Endometrium (tissue), 2 donors: Measurements from ENCODE around the gene CSF2.

Experiments used
- FAIRE-seq: peaks from 2 replicates; lab custom pipeline; 2012; peaks lifted over from hg19 to GRCh38; lab: Jason Lieb, UNC
- donor health status: control.
- donor health status: control.

CSF2 gene

DNA sequence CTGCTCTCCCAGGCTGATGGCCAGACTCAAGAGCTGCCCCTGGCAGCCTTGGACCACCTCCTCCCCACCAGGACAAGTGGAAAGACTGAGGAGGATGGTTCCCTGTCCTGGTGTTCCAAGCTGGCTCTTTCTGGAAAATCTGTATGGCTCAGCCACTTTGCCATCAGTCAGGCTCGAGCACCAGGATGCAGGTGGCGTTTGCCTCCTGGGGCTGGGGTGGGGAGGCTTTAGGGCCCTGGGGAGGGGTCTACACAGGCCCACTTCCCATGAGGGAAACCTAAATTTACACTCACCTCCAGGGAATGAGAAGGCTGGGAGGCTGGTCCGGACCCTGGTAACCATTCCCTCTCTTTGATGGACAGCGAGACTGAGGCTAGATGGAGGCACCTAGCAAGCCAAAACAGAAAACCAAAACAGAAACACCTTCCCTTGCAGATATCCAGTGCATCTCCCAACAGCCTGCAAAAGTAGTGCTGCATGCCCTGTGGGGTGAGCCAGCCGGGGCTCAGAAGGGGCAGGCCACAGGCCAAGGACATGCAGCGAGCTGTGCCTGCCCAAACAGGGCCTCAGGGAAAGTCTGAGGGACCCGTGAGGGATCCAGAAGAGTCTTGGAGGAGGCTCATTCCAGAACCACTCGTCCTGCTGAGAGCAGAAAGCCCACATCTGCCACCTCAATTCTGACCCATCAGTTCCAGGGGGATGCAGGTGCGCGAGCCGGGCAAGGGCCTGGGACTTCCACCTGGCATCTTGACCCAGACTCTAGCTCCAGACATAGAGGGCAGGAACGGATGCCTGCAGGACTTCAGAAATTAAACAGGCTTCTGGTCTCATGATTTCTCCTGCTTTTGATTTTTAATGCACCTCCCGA is 5.4 kb upstream of the CSF2 start:
- no peak for FAIRE-seq

GRCh38 chr5:132069561-132069960 is 4.0 kb upstream of the CSF2 start:
- FAIRE-seq, result no peak

- no peak for FAIRE-seq
These were observed 3.6 kb upstream of the CSF2 start for GRCh38 chr5:132069994-132070393.

- no peak for FAIRE-seq
These were observed 2.9 kb upstream of the CSF2 start for GRCh38 chr5:132070460-132071337.

- no peak for FAIRE-seq
These were observed 2.3 kb upstream of the CSF2 start for GRCh38 chr5:132071338-132071707.

DNA sequence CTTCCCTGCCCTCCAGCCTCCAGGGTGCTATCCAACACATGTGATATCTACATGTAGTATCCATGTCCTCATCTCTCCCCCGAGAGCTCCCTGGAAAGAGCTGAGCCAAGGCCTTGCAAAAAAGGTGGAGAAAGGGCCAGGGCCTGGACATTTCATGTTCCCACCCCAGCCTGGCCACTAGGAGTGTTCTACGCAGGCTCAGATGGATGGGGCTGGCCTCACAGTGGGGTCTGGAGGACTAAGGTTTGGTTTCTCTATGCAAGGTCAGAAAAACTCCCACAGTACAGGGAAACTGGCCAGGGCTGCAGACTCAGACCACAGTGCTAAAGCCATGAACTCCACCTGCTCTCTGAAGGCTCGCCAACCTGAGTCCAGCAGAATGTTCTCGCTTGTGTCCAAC is 1.5 kb upstream of the CSF2 start:
- no peak for FAIRE-seq

GRCh38 chr5:132072528-132072927 is 1.1 kb upstream of the CSF2 start:
- no peak for FAIRE-seq

DNA sequence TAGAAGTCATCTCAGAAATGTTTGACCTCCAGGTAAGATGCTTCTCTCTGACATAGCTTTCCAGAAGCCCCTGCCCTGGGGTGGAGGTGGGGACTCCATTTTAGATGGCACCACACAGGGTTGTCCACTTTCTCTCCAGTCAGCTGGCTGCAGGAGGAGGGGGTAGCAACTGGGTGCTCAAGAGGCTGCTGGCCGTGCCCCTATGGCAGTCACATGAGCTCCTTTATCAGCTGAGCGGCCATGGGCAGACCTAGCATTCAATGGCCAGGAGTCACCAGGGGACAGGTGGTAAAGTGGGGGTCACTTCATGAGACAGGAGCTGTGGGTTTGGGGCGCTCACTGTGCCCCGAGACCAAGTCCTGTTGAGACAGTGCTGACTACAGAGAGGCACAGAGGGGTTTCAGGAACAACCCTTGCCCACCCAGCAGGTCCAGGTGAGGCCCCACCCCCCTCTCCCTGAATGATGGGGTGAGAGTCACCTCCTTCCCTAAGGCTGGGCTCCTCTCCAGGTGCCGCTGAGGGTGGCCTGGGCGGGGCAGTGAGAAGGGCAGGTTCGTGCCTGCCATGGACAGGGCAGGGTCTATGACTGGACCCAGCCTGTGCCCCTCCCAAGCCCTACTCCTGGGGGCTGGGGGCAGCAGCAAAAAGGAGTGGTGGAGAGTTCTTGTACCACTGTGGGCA is 642 bp downstream of the CSF2 start:
- FAIRE-seq, result no peak

DNA sequence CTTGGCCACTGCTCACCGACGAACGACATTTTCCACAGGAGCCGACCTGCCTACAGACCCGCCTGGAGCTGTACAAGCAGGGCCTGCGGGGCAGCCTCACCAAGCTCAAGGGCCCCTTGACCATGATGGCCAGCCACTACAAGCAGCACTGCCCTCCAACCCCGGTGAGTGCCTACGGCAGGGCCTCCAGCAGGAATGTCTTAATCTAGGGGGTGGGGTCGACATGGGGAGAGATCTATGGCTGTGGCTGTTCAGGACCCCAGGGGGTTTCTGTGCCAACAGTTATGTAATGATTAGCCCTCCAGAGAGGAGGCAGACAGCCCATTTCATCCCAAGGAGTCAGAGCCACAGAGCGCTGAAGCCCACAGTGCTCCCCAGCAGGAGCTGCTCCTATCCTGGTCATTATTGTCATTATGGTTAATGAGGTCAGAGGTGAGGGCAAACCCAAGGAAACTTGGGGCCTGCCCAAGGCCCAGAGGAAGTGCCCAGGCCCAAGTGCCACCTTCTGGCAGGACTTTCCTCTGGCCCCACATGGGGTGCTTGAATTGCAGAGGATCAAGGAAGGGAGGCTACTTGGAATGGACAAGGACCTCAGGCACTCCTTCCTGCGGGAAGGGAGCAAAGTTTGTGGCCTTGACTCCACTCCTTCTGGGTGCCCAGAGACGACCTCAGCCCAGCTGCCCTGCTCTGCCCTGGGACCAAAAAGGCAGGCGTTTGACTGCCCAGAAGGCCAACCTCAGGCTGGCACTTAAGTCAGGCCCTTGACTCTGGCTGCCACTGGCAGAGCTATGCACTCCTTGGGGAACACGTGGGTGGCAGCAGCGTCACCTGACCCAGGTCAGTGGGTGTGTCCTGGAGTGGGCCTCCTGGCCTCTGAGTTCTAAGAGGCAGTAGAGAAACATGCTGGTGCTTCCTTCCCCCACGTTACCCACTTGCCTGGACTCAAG is 1.5 kb downstream of the CSF2 start:
- no peak for FAIRE-seq

DNA sequence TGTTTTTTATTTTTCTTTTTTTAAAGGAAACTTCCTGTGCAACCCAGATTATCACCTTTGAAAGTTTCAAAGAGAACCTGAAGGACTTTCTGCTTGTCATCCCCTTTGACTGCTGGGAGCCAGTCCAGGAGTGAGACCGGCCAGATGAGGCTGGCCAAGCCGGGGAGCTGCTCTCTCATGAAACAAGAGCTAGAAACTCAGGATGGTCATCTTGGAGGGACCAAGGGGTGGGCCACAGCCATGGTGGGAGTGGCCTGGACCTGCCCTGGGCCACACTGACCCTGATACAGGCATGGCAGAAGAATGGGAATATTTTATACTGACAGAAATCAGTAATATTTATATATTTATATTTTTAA is 2.1 kb downstream of the CSF2 start:
- FAIRE-seq, result no peak

DNA sequence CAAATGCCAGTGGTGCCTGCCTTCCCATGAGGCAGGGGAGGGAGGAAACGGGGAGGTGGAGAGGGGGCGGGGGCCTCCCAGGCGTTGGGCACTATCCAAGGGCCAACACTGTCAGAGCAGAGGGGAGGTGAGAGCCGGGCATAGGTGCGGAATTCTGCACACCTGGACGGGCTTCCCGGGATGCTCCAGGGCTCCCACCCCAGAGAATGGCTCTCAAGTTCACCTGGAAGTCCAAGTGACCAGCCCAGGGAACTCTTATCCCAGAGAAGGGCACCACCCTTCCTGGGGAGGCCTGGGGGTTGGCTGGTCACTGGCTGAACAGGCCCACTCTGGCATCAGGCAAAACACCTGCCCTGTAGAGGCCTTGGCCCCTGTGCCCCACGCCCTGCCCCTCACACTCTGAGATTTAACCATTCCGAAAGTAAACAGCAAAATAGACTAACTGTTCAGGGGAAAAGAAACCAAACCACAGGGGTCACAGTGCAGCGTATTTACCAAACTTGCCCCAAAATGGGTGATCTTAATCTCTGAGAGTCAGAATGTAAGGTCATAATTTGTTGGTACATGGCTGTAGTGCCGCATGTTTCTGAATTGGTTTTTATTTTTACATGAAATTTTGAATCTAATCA is 2.7 kb downstream of the CSF2 start:
- FAIRE-seq, result no peak

GRCh38 chr5:132076983-132077382 is 3.4 kb downstream of the CSF2 start:
- FAIRE-seq, result no peak

GRCh38 chr5:132079081-132079480 is 5.5 kb downstream of the CSF2 start:
- no peak for FAIRE-seq

DNA sequence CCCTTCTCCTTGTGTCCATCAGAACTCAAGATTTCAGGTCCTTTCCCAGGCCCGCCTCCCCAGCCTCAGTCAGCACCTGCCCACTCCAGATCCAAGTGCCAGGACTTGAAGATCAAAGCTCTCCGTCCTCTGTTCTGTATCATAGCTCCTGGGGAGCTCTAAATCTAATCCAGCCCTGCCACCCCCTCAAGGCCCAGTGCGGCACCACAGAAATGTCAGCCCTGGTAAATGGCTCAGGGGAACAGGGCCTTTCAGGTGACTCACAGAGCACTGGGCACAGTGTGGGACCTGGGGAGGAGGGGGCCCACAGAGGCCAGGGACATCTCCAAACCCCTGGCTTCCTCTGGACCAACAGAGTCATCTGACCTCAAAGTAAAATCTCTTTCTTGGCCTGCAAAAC is 6.0 kb downstream of the CSF2 start:
- FAIRE-seq, result no peak

GRCh38 chr5:132080595-132080994 is 7.0 kb downstream of the CSF2 start:
- no peak for FAIRE-seq

- no peak for FAIRE-seq
These were observed 7.9 kb downstream of the CSF2 start for GRCh38 chr5:132081458-132081857.

GRCh38 chr5:132082329-132083023 is 8.9 kb downstream of the CSF2 start:
- no peak for FAIRE-seq

DNA sequence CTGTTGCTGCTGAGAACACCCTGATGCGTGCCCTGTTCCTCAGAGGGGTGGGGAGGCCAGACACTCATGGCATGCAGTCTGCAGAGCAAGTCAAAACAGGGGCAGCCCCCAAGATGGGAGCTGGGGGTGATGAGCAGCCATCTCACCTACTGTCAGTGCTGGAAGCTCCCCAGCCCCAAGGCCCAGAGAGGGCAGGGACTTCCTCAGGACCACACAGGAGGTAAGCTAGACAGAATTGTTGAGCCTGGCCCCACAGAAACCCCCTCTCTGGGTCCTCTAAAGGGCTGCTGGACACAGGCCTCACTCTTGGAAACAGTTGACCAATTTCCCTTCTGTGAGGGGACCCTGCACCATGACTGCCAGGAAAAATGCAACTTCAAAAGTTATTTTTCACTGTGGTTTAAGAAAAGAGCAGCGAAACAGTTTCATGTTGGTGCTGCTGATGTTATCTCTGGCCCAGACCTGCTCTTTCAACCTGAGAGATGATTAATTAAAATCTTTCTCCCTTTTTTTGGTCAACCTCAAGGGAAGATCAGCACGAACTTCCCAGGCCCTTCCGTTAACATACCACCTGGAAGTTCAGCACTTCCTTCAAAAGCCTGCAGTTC is 9.6 kb downstream of the CSF2 start:
- FAIRE-seq, result no peak

- FAIRE-seq, result no peak
These were observed 12.1 kb downstream of the CSF2 start for GRCh38 chr5:132085686-132086085.

DNA sequence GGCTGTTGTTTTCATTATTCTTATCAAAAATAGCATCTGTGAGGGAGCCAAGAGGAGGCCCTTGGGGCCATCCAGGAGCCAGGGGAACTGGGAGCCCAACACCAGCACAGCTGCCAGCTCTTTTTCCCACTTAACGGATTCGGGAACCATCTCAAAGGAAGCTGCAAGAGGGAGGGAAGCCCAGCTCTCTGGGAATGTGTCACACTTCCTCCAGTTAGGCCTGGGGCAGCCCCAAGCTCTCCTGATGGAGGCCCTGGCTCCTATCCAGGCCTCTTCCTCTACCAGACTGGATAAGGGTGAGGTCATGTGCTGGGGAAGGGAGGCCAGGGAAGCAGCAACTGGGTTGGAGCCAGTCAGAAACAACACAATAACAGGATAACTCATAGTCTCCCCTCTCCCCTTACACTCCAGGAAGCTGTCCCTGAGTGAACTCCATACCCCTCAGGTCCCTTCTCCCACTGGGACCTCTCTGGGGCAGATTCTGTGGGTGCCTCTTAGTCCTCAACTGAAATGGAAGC is 12.7 kb downstream of the CSF2 start:
- FAIRE-seq, result no peak
